ENCODE measurements around the gene TET1.

Gene TET1

GRCh38 chr10:68684413-68684812, 124.3 kb downstream of the TET1 start:
- Histone ChIP-seq H2AFZ (ENCODE audit: low read length) (no peak overlapping the region), H3K4me3 (ENCODE audit: low read length in 2 of 2) (no peak overlapping the region), H3K23ac (ENCODE audit: low read depth, low read length, poor library complexity) (no peak overlapping the region), H2BK15ac (ENCODE audit: low read length) (no peak overlapping the region), H2BK5ac (ENCODE audit: low read length) (no peak overlapping the region), H2BK12ac (ENCODE audit: low read length) (no peak overlapping the region), H3K27me3 (ENCODE audit: control insufficient read depth in 3 of 3, insufficient read depth in 3 of 3, low read depth in 1 of 3, low read length in 3 of 3) (no peaks in the 10 kb centered on the region), H2BK120ac (ENCODE audit: low read depth, low read length) (no peak overlapping the region), H3K4ac (ENCODE audit: low read length) (no peak overlapping the region), H3K27ac (replicated peaks; ENCODE audit: low read length) (no peak overlapping the region), H3K4me1 (ENCODE audit: control insufficient read depth in 2 of 2, insufficient read depth in 1 of 2, low read depth in 1 of 2, low read length in 2 of 2) (no peaks in the 10 kb centered on the region), H3K14ac (ENCODE audit: low read length) (no peak overlapping the region), H4K8ac (ENCODE audit: low read depth, low read length) (no peak overlapping the region), H3K79me1 (ENCODE audit: low read depth, low read length) (no peaks in the 10 kb centered on the region), H2AK5ac (ENCODE audit: low read depth, low read length) (no peak overlapping the region), H3K9ac (ENCODE audit: low read depth, low read length, poor library complexity) (no peak overlapping the region), H3K18ac (ENCODE audit: low read length) (no peak overlapping the region), H3K36me3 (replicated peaks in 1 of 2; ENCODE audit: control insufficient read depth in 2 of 2, insufficient read depth in 2 of 2, low read length in 2 of 2) (peaks cover 15 to 93% of the 10 kb centered on the region in 2 donors), H4K91ac (ENCODE audit: low read depth, low read length, poor library complexity) (no peak overlapping the region), H3K9me3 (replicated peaks in 1 of 2; ENCODE audit: control insufficient read depth in 2 of 2, insufficient read depth in 1 of 2, low read depth in 1 of 2, low read length in 2 of 2) (peaks cover 0 to 3% of the 10 kb centered on the region in 2 donors), H3K4me2 (ENCODE audit: insufficient read depth, low read length, poor library complexity, severe bottlenecking) (no peak overlapping the region)
- DNase-seq (ENCODE audit: low spot score): no peak
- WGBS, 2 donors (ENCODE audit: extremely low coverage in 2 of 2, insufficient read length in 2 of 2, insufficient replicate concordance in 1 of 2): no CpG with 5 or more reads among the region's 3 CpGs

GRCh38 chr10:68696018-68696417, 135.9 kb downstream of the TET1 start:
- no peak overlapping the region for H2BK15ac ChIP-seq (ENCODE audit: low read length)
- no peak overlapping the region for H3K4me3 ChIP-seq (ENCODE audit: low read length in 2 of 2)
- H3K79me1 ChIP-seq (ENCODE audit: low read depth, low read length): no peaks in the 10 kb centered on the region
- no peak overlapping the region for H2AFZ ChIP-seq (ENCODE audit: low read length)
- WGBS, 2 donors (ENCODE audit: extremely low coverage in 2 of 2, insufficient read length in 2 of 2, insufficient replicate concordance in 1 of 2): no CpG with 5 or more reads among the region's 1 CpG
- no peak overlapping the region for H2BK5ac ChIP-seq (ENCODE audit: low read length)
- peaks cover 6 to 38% of the 10 kb centered on the region in 2 donors for H3K36me3 ChIP-seq (replicated peaks in 1 of 2; ENCODE audit: control insufficient read depth in 2 of 2, insufficient read depth in 2 of 2, low read length in 2 of 2)
- DNase-seq (ENCODE audit: low spot score): no peak
- H3K23ac ChIP-seq (ENCODE audit: low read depth, low read length, poor library complexity): no peak overlapping the region
- no peak overlapping the region for H2BK12ac ChIP-seq (ENCODE audit: low read length)
- H3K14ac ChIP-seq (ENCODE audit: low read length): no peak overlapping the region
- no peaks in the 10 kb centered on the region for H3K4me1 ChIP-seq (ENCODE audit: control insufficient read depth in 2 of 2, insufficient read depth in 1 of 2, low read depth in 1 of 2, low read length in 2 of 2)
- H3K27me3 ChIP-seq (ENCODE audit: control insufficient read depth in 3 of 3, insufficient read depth in 3 of 3, low read depth in 1 of 3, low read length in 3 of 3): no peaks in the 10 kb centered on the region
- H3K18ac ChIP-seq (ENCODE audit: low read length): no peak overlapping the region
- H3K4me2 ChIP-seq (ENCODE audit: insufficient read depth, low read length, poor library complexity, severe bottlenecking): no peak overlapping the region
- H3K4ac ChIP-seq (ENCODE audit: low read length): no peak overlapping the region
- no peaks in the 10 kb centered on the region for H3K9me3 ChIP-seq (replicated peaks in 1 of 2; ENCODE audit: control insufficient read depth in 2 of 2, insufficient read depth in 1 of 2, low read depth in 1 of 2, low read length in 2 of 2)
- no peak overlapping the region for H2BK120ac ChIP-seq (ENCODE audit: low read depth, low read length)
- H3K27ac ChIP-seq (replicated peaks; ENCODE audit: low read length): no peak overlapping the region
- no peak overlapping the region for H4K8ac ChIP-seq (ENCODE audit: low read depth, low read length)
- no peak overlapping the region for H4K91ac ChIP-seq (ENCODE audit: low read depth, low read length, poor library complexity)
- H3K9ac ChIP-seq (ENCODE audit: low read depth, low read length, poor library complexity): no peak overlapping the region
- H2AK5ac ChIP-seq (ENCODE audit: low read depth, low read length): no peak overlapping the region

GRCh38 chr10:68697106-68697505, 137.0 kb downstream of the TET1 start:
- Histone ChIP-seq H3K27ac (replicated peaks; ENCODE audit: low read length) (no peak overlapping the region), H3K36me3 (replicated peaks in 1 of 2; ENCODE audit: control insufficient read depth in 2 of 2, insufficient read depth in 2 of 2, low read length in 2 of 2) (peaks cover 0 to 27% of the 10 kb centered on the region in 2 donors), H3K4me2 (ENCODE audit: insufficient read depth, low read length, poor library complexity, severe bottlenecking) (no peak overlapping the region), H3K27me3 (ENCODE audit: control insufficient read depth in 3 of 3, insufficient read depth in 3 of 3, low read depth in 1 of 3, low read length in 3 of 3) (no peaks in the 10 kb centered on the region), H2BK12ac (ENCODE audit: low read length) (no peak overlapping the region), H3K14ac (ENCODE audit: low read length) (no peak overlapping the region), H3K4me1 (ENCODE audit: control insufficient read depth in 2 of 2, insufficient read depth in 1 of 2, low read depth in 1 of 2, low read length in 2 of 2) (no peaks in the 10 kb centered on the region), H2BK5ac (ENCODE audit: low read length) (no peak overlapping the region), H3K4me3 (ENCODE audit: low read length in 2 of 2) (no peak overlapping the region), H2BK120ac (ENCODE audit: low read depth, low read length) (no peak overlapping the region), H4K8ac (ENCODE audit: low read depth, low read length) (no peak overlapping the region), H2AK5ac (ENCODE audit: low read depth, low read length) (no peak overlapping the region), H3K18ac (ENCODE audit: low read length) (no peak overlapping the region), H4K91ac (ENCODE audit: low read depth, low read length, poor library complexity) (no peak overlapping the region), H3K9me3 (replicated peaks in 1 of 2; ENCODE audit: control insufficient read depth in 2 of 2, insufficient read depth in 1 of 2, low read depth in 1 of 2, low read length in 2 of 2) (no peaks in the 10 kb centered on the region), H3K4ac (ENCODE audit: low read length) (no peak overlapping the region), H3K23ac (ENCODE audit: low read depth, low read length, poor library complexity) (no peak overlapping the region), H2AFZ (ENCODE audit: low read length) (no peak overlapping the region), H3K79me1 (ENCODE audit: low read depth, low read length) (no peaks in the 10 kb centered on the region), H2BK15ac (ENCODE audit: low read length) (no peak overlapping the region), H3K9ac (ENCODE audit: low read depth, low read length, poor library complexity) (no peak overlapping the region)
- no CpG with 5 or more reads among the region's 1 CpG for WGBS, 2 donors (ENCODE audit: extremely low coverage in 2 of 2, insufficient read length in 2 of 2, insufficient replicate concordance in 1 of 2)
- DNase-seq (ENCODE audit: low spot score): no peak

GRCh38 chr10:68700197-68700596, 140.1 kb downstream of the TET1 start:
- Histone ChIP-seq H2AK5ac (ENCODE audit: low read depth, low read length) (no peak overlapping the region), H3K27me3 (ENCODE audit: control insufficient read depth in 3 of 3, insufficient read depth in 3 of 3, low read depth in 1 of 3, low read length in 3 of 3) (no peaks in the 10 kb centered on the region), H4K91ac (ENCODE audit: low read depth, low read length, poor library complexity) (no peak overlapping the region), H3K27ac (replicated peaks; ENCODE audit: low read length) (no peak overlapping the region), H2AFZ (ENCODE audit: low read length) (no peak overlapping the region), H3K23ac (ENCODE audit: low read depth, low read length, poor library complexity) (no peak overlapping the region), H3K4me3 (ENCODE audit: low read length in 2 of 2) (no peak overlapping the region), H3K4me1 (ENCODE audit: control insufficient read depth in 2 of 2, insufficient read depth in 1 of 2, low read depth in 1 of 2, low read length in 2 of 2) (no peaks in the 10 kb centered on the region), H3K9ac (ENCODE audit: low read depth, low read length, poor library complexity) (no peak overlapping the region), H4K8ac (ENCODE audit: low read depth, low read length) (no peak overlapping the region), H3K4ac (ENCODE audit: low read length) (no peak overlapping the region), H2BK5ac (ENCODE audit: low read length) (no peak overlapping the region), H3K79me1 (ENCODE audit: low read depth, low read length) (no peaks in the 10 kb centered on the region), H2BK120ac (ENCODE audit: low read depth, low read length) (no peak overlapping the region), H2BK12ac (ENCODE audit: low read length) (no peak overlapping the region), H3K14ac (ENCODE audit: low read length) (no peak overlapping the region), H3K18ac (ENCODE audit: low read length) (no peak overlapping the region), H2BK15ac (ENCODE audit: low read length) (no peak overlapping the region), H3K4me2 (ENCODE audit: insufficient read depth, low read length, poor library complexity, severe bottlenecking) (no peak overlapping the region), H3K9me3 (replicated peaks in 1 of 2; ENCODE audit: control insufficient read depth in 2 of 2, insufficient read depth in 1 of 2, low read depth in 1 of 2, low read length in 2 of 2) (no peaks in the 10 kb centered on the region), H3K36me3 (replicated peaks in 1 of 2; ENCODE audit: control insufficient read depth in 2 of 2, insufficient read depth in 2 of 2, low read length in 2 of 2) (peaks cover 0 to 2% of the 10 kb centered on the region in 2 donors)
- DNase-seq (ENCODE audit: low spot score): no peak
- WGBS, 2 donors (ENCODE audit: extremely low coverage in 2 of 2, insufficient read length in 2 of 2, insufficient replicate concordance in 1 of 2): no CpG with 5 or more reads among the region's 1 CpG
